GM18505 (cell line): Measurements from ENCODE around the gene FGGY.
"Not testable (repeated sequence)": the region's sequence is repeated elsewhere in the genome, so short reads cannot be mapped to it uniquely, and the experiment has no call there.

Experiments used
- ATAC-seq: cut with Tn5 transposase; IDR thresholded peaks from one replicate; pipeline ENCODE4 v1.9.1; 2021; ENCODE audit not compliant: unreplicated experiment
- POLR2A ChIP-seq: IDR thresholded peaks from 4 replicates; pipeline ENCODE4 v1.6.1; 2011; ENCODE audit warnings: borderline replicate concordance; ENCODE audit not compliant: insufficient read depth, insufficient read length; ENCODE audit errors: extremely low read depth

The FGGY gene

GRCh38 chr1:59293849-59294248 is 3.0 kb upstream of the FGGY start:
- ATAC-seq: no peak
- no peak for TF ChIP-seq POLR2A

DNA sequence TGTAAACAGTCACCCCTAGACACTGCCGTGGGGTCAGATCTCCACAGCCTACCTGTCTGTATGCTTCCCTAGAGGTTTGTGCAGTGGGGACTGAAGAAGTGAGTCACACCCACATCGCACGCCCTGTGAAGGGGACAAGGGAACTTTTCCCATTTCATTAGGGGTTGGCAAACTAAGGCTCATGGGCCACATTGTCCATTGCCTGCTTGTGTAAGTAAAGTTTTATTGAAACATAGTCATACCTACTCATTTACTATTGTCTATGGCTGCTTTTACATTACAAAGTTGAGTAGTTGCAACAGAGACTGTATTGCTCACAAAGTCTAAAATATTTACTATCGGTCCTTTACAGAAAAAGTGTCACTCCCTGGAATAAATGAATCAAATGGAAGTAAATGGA is 2.5 kb upstream of the FGGY start:
- no peak for TF ChIP-seq POLR2A
- no peak for ATAC-seq

GRCh38 chr1:59295618-59296017 is 1.3 kb upstream of the FGGY start:
- ATAC-seq: no peak
- TF ChIP-seq POLR2A: no peak

GRCh38 chr1:59298026-59298583 is 1.2 kb downstream of the FGGY start:
- ATAC-seq: no peak

DNA sequence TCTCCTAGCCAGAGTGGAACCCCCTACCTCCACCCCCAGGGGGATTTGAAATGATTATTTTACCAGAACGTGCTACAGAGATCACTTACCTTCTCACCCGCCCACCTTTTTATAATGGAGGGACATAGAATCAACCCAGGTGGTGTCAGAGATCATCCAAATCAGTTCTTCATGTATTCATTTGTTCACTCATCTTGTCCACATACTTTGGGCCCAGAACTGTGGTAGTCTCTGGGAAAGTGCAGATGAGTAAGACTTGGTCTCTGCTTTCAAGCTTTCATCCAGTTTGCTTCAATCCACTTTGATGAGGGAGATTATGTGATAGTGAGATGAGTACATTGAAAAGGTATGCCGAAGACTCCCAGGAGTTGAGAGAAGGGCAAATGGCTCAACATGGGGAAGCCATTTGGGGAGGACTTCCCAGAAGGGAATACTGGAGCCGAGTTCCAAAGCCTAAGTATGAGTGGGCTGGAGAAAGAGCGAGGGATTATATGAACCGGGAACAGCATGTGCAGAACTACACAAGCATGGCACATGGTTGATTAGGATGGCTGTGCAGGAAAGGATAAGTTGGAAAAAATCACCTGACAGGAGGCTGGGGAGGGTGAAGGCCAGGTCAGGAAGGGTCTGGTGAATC is 1.9 kb downstream of the FGGY start:
- no peak for TF ChIP-seq POLR2A
- ATAC-seq: no peak

More at GRCh38 chr1:59298026-59298583, 1.2 kb downstream of the FGGY start:
- no peak for TF ChIP-seq POLR2A

DNA sequence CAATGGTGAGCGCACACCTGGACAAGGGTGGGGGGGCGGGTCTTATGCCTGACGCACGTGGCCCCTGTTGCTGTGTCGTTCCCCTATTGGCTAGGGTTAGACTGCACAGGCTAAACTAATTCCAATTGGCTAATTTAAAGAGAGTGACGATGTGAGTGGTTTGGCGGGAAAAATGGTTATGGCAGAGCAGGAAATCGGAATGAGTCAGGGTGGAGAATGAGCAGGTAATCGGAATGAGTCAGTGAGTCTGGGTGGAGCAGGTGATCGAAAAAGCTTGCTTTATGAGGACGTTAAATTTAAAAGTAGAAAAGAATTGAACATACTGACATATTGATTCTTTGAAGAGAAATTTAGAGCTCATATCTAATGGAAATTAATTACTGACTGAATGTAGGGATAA is 2.8 kb downstream of the FGGY start:
- ATAC-seq: not testable (repeated sequence)

DNA sequence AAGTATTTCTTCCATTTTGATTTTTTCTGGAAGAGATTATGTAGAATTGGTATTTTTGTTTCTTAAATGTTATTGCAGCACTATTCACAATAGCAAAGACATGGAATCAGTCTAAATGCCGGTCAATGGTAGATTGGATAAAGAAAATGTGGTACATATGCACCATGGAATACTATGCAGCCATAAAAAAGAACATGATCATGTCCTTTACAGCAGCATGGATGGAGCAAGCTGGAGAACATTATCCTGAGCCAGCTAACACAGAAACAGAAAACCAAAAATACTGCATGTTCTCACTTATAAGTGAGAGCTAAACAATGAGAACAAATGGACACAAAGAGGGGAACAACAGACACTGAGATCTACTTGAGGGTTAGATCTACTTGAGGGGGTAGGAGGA is 5.4 kb downstream of the FGGY start:
- ATAC-seq: no peak
- TF ChIP-seq POLR2A: no peak

DNA sequence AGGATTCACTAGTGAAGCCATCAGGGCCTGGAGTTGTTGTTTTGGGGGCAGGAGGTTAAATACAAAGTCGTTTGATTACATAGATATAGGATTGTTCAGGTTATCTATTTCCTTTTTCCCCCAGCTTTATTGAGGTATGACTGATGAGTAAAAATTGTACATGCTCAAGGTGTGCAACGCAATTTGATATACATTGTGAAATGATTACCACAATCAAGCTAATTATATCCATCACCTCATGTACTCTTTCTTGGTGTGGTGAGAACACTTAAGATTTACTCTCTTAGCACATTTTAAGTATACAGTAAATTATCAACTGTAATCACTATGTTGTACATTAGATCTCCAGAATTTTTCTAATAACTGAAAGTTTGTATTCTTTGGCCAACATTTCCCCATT is 6.0 kb downstream of the FGGY start:
- ATAC-seq: no peak
- TF ChIP-seq POLR2A: no peak

GRCh38 chr1:59305188-59305587 is 8.3 kb downstream of the FGGY start:
- no peak for ATAC-seq
- no peak for TF ChIP-seq POLR2A

DNA sequence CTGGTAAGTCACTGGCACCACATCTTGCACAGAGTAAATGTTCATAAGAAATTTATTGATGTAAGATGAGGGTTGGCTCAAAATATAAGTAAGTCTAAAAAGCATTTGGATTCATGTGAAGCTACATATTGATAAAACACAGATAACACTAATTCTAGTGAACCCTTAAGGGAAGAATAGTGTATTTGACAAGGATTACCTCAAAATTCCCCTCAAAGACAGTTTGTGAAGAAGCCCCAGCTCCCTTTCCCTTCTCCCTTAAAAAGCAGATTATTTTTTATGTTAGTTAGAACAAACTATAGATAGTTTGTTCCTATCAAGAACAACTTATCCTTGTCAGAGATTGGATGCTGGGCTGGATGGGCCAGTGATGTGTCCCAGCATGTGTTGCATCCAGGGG is 10.7 kb downstream of the FGGY start:
- no peak for ATAC-seq
- TF ChIP-seq POLR2A: no peak

DNA sequence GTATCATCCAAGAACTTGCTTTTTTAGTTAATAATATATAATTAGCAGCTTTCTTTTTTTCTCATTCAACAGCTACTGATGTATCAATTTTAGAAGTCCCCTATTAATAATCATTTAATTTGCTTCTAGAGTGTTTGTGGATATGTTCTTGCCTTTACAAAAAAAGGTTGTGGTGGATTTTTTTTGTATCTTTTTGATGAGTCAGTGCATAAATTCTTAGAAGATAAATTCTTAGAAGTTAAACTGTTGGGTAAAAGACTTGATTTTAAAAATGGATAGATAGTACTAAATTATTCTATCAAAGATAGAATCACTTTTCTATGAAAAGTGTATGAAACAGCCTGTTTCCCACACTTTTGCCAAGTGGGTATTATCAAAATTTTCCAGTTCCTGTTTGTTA is 11.9 kb downstream of the FGGY start:
- TF ChIP-seq POLR2A: no peak
- no peak for ATAC-seq

DNA sequence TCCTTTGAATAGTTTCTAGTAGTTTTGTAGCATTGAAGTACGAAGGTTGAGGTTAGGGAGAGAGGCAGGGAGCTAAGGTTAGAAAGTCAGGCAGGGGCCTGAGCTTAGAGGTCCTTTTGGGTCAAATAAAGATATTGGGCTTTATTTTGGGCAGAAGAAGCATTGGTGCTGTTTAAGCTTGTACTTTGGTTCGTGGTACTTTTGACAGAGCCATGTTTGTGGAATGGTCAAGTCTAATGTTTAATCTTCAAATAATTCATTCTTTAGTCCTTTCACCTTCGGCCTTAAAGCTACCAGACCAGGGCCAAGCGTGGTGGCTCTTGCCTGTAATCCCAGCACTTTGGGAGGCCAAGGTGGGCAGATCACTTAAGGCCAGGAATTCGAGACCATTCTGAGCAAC is 12.5 kb downstream of the FGGY start:
- ATAC-seq: no peak
- TF ChIP-seq POLR2A: no peak

GRCh38 chr1:59309795-59310548 is 13.1 kb downstream of the FGGY start:
- no peak for ATAC-seq
- TF ChIP-seq POLR2A: no peak

DNA sequence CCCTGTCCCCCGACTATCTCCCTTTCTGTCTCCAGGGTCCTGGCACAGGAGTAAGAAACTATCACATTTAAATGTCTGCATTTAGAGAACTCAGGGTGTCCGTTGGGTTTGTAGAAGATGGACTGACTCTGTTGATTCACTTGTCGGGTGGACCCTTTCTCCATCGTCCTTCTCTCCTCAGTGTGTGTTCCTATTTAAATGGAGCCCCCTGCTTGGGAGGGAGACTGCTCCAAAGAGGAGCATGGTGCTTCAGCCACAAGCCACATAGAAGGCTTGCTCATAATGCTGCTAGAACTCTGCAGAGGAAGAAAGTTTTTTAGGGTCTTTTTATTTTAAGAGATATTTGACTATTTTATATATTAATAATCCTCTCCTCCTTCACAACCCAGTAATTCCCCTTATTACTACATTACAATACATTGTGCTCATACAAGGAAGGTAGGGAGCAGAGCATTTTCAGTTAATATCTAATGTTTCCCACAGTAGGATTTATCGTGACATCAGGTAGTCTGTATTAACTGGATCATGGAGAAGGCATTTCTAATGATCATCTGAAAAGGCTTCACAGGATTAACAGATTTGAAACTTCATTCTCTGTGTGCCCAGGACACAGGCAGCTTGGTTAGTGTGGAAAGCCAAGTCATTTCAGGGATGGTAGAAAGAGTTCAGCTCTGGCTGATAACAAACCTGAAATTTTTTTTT is 13.8 kb downstream of the FGGY start:
- no peak for TF ChIP-seq POLR2A
- ATAC-seq: no peak
